ENCODE data around the gene SLC29A2. TPM values are rescaled to one million over a fixed set of nuclear protein-coding genes. Genes with fewer than 3 reads are reported as not detected.
A peak's percentile ranks its signal among the peaks of the same experiment; 100 is the strongest.

SLC29A2 gene
- total and polyA plus RNA-seq, 12 donors: 0.48 to 4.7 (median 1.3) TPM; not detected in 1

- H3K27me3 ChIP-seq: no peaks in the 10 kb centered on the region
- H3K9me3 ChIP-seq (replicated peaks in 1 of 3): no peaks in the 10 kb centered on the region
- peaks cover 0 to 37% of the 10 kb centered on the region in 2 donors for H3K36me3 ChIP-seq (replicated peaks in 1 of 2)
- peak in 1 of 7 donors; percentile 14 for DNase-seq
- intact Hi-C loops (cut with DNase I): no loop called here
- no peak for TF ChIP-seq POLR2A (IDR thresholded peaks at IDR 0.05)
- TF ChIP-seq CTCF (IDR thresholded peaks at IDR 0.05): no peak
- H3K27ac ChIP-seq: no peak overlapping the region
- 80 to 93% (median 84%) methylated on average over 11 to 17 of the region's 17 CpGs for WGBS, 4 donors
- H3K4me3 ChIP-seq: no peak overlapping the region
- peaks cover 10 to 23% of the 10 kb centered on the region in 2 donors for H3K4me1 ChIP-seq (replicated peaks in 1 of 2)
Observed at GRCh38 chr11:66338276-66339161, 33.0 kb downstream of the SLC29A2 start.

DNA sequence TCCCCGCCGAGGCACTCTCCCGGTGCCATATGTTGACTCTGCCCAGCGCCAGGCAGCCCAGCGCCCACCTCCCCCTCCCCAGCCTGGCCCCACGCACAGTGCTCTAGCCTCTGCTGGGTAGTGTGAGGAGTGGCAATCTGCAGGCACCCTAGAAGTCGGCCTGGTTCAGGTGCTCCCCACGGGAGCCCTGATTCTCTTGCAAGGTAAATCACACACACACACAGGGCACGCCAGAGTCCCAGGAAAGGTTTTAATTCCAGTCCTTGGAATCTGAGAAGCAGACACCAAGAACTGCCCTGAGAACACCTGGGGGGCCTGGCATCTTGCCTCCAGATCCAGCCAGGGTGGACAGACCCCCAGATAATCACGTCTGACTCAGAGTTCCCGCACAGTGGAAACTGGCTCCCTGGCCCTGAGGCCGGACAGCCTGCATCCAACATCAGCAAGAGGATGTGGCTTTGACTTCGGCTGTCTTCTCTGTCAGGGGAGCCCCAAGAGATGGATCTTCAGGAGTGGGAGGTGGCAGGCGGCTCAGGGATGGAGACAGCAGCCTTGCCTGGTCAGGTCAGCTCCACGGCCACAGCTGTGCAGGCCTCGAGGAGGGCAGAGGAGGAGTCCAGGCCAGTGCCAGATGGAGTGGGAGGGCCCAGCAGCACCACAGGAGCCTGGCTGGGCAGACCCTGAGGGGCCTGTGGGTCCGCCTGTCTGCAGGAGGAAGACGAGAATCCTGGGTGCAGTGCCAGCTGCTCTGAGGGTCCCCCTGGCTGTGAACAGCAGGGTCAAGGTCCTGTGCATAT is 34.3 kb downstream of the SLC29A2 start:
- peak in 1 of 7 donors; percentile 15 for DNase-seq
- WGBS, 4 donors: 62 to 79% (median 72%) methylated on average over 5 to 18 of the region's 18 CpGs
- intact Hi-C loops (cut with DNase I): no loop called here
- Histone ChIP-seq H3K36me3 (replicated peaks in 1 of 2) (peaks cover 0 to 41% of the 10 kb centered on the region in 2 donors), H3K4me3 (no peak overlapping the region), H3K9me3 (replicated peaks in 1 of 3) (no peaks in the 10 kb centered on the region), H3K27ac (peak overlapping the region in 2 of 5 donors; percentile 78 to 87), H3K4me1 (replicated peaks in 1 of 2) (peaks cover 10 to 22% of the 10 kb centered on the region in 2 donors), H3K27me3 (no peaks in the 10 kb centered on the region)
- no peak for TF ChIP-seq CTCF (IDR thresholded peaks at IDR 0.05)
- no peak for TF ChIP-seq POLR2A (IDR thresholded peaks at IDR 0.05)

DNA sequence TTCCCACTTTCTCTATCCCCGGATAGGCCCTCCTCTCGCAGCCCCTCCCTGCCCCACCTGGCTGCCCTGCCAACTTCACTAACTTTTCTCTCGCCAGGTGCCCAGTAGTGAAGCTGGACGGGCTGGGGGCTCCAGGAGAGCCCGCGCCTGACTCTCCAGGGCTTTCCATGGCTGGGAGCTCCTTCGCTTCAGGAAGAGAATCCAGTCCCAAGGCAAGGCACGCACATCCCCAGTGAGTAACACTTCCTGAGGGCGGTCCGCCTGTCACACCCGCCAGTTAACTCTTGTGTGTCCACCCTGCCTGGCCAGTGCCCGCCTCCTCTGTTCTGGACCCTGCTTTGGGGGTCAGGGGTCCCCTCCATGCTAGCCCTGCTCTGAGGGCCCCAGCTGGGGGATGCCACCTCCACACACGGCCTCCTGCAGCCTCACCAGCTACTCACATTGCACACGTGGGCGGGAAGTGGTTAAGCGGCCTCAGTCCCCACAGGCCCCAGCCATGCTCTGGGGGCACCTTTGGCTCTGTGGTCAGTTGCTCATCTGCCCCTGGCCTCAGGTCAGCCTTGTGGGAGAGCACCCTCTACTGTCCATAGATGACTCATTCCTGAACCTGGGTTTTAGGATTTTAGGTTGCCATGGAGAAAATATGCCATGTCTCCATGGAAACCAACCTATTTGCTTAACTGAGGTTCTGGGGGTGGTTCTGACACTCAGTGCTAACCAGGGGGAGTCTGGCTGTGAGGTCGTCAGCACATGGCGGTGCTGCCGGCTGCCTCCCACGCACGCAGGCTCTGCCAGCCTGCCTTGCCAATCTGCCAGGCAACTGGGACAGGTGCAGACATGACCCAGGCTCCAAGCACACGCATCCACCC is 35.1 kb downstream of the SLC29A2 start, which contains the start of gene RIN1:
Gene RIN1 (minus strand): TSS at position 201 of the 869 bp plus-strand sequence. CDS start 32 bp downstream, at position 169.
- intact Hi-C loops (cut with DNase I): no loop called here
- Histone ChIP-seq H3K4me1 (replicated peaks in 1 of 2) (peaks cover 10 to 22% of the 10 kb centered on the region in 2 donors), H3K4me3 (peak within 1 kb of the TSS in 3 of 4 donors; percentile 25 to 84 (median 54)), H3K9me3 (replicated peaks in 1 of 3) (no peaks in the 10 kb centered on the region), H3K27ac (peak within 1 kb of the TSS in 4 of 5 donors; percentile 20 to 87 (median 58)), H3K27me3 (no peaks in the 10 kb centered on the region), H3K36me3 (replicated peaks in 1 of 2) (peaks cover 0 to 35% of the 10 kb centered on the region in 2 donors)
- WGBS, 4 donors: 4 to 10% (median 8%) methylated on average over 20 to 22 of the region's 22 CpGs; no CpG with 5 or more reads in 1 of the 4 donors
- TF ChIP-seq POLR2A (IDR thresholded peaks at IDR 0.05): peak in 1 of 2 donors; percentile 49
- peak in 5 of 6 experiments; percentile 22 to 45 (median 29) for TF ChIP-seq CTCF (IDR thresholded peaks at IDR 0.05)
- peak; percentile 63 to 87 (median 81) for DNase-seq
